Measurements from ENCODE around the gene GTF3C1.

Gene GTF3C1

GRCh38 chr16:27410761-27411160 is 139.0 kb downstream of the GTF3C1 start:
- Histone ChIP-seq H3K27me3 (ENCODE audit: low read depth, low read length) (no peaks in the 10 kb centered on the region), H3K27ac (ENCODE audit: low read length) (peak overlapping the region; percentile 73; the same call in 1 of the 2 replicates), H3K9me3 (ENCODE audit: insufficient read depth, low read length) (peaks cover 12% of the 10 kb centered on the region; the same call in 1 of the 2 replicates), H4K20me1 (ENCODE audit: insufficient read depth, low read length) (peaks cover 69% of the 10 kb centered on the region), H3K79me2 (ENCODE audit: low read length) (peaks cover 100% of the 10 kb centered on the region), H3K9ac (ENCODE audit: low read length) (no peak overlapping the region), H3K4me1 (ENCODE audit: low read length) (peaks cover 75% of the 10 kb centered on the region), H3K36me3 (replicated peaks; ENCODE audit: low read depth, low read length) (peaks cover 81% of the 10 kb centered on the region), H3K4me3 (ENCODE audit: low read length) (no peak overlapping the region), H3K4me2 (ENCODE audit: low read length) (peak overlapping the region; percentile 23), H2AFZ (ENCODE audit: low read depth, low read length) (no peak overlapping the region)
- TF ChIP-seq EZH2phosphoT487 (IDR thresholded peaks at IDR 0.05; ENCODE audit: low read depth) = no peak
- no peak for TF ChIP-seq CTCF (IDR thresholded peaks at IDR 0.05; ENCODE audit: low read depth, low read length)

Data from OCI-LY3 (cell line).